H1 (cell line): Measurements from ENCODE around the gene CAMK2A. TPM values are rescaled to one million over a fixed set of nuclear protein-coding genes. Genes with fewer than 3 reads are reported as not detected.

Source experiments
- CTCF ChIA-PET: fragments of 300-600 bp; sonication (Branson Sonifier 250); formaldehyde crosslinking; loops from one replicate; lab custom pipeline; 2021; ENCODE audit not compliant: partially characterized antibody; lab: Charles Lee
- POLR2A ChIA-PET: fragments of 300-600 bp; sonication (Branson Sonifier 250); formaldehyde crosslinking; loops from one replicate; lab custom pipeline; 2021; ENCODE audit warnings: inconsistent platforms; ENCODE audit not compliant: partially characterized antibody; lab: Charles Lee
- DNase-seq, 2 experiments: peaks; one replicate each; pipeline versions ENCODE4 v3.0.0 to v3.0.0-alpha.2; 2010 to 2022; ENCODE audit warnings: low spot score in 2 of 2, low read depth in 1 of 2, mixed read lengths in 1 of 2
- FAIRE-seq: peaks from 2 replicates; lab custom pipeline; 2011; peaks lifted over from hg19 to GRCh38; lab: Jason Lieb, UNC
- H2AFZ ChIP-seq: 2 replicates; pipeline ENCODE4 v1.8.1; 2012; ENCODE audit warnings: low read length, inconsistent platforms
- H2AK5ac ChIP-seq: 2 replicates; pipeline ENCODE4 v1.6.1; 2013; ENCODE audit warnings: low read depth, low read length
- H2BK120ac ChIP-seq: replicated peaks from 2 replicates; pipeline ENCODE3; 2013; ENCODE audit warnings: low read depth, low read length, inconsistent platforms
- H2BK12ac ChIP-seq: 2 replicates; pipeline ENCODE4 v1.6.1; 2013; ENCODE audit warnings: low read depth, low read length
- H2BK15ac ChIP-seq: 2 replicates; pipeline ENCODE4 v1.6.1; 2013; ENCODE audit warnings: low read length
- H2BK20ac ChIP-seq: 2 replicates; pipeline ENCODE4 v1.6.1; 2013; ENCODE audit warnings: low read length
- H2BK5ac ChIP-seq: 2 replicates; pipeline ENCODE4 v1.6.1; 2013; ENCODE audit warnings: low read depth, low read length
- H3K14ac ChIP-seq: 2 replicates; pipeline ENCODE4 v1.6.1; 2013; ENCODE audit warnings: inconsistent platforms; ENCODE audit not compliant: insufficient read length
- H3K18ac ChIP-seq: 2 replicates; pipeline ENCODE4 v1.6.1; 2013; ENCODE audit warnings: low read length; ENCODE audit errors: extremely low read depth
- H3K23ac ChIP-seq: 2 replicates; pipeline ENCODE4 v1.6.1; 2013; ENCODE audit warnings: inconsistent platforms; ENCODE audit not compliant: insufficient read length
- H3K23me2 ChIP-seq: 2 replicates; pipeline ENCODE4 v1.6.1; 2013; ENCODE audit warnings: low read depth, low read length
- H3K27ac ChIP-seq: 2 replicates; pipeline ENCODE4 v1.6.1; 2011; ENCODE audit warnings: low read depth, low read length, inconsistent platforms
- H3K27me3 ChIP-seq, 4 experiments: replicated peaks in 1 of 4; 1 replicate in 1 of 4; 2 replicates in 3 of 4; pipeline versions ENCODE4 v1.6.1 to v1.8.1; 2011 to 2013; ENCODE audit warnings: low read length in 3 of 4, mild to moderate bottlenecking in 3 of 4, inconsistent platforms in 2 of 4, mixed read lengths in 2 of 4, moderate library complexity in 1 of 4; ENCODE audit not compliant: control insufficient read depth in 3 of 4, insufficient read depth in 3 of 4; ENCODE audit errors: extremely low read depth in 1 of 4
- H3K36me3 ChIP-seq, 4 experiments: 2 replicates each; pipeline versions ENCODE4 v1.6.1 to v1.8.1; 2011 to 2013; ENCODE audit warnings: mild to moderate bottlenecking in 4 of 4, low read length in 3 of 4, moderate library complexity in 2 of 4, control low read depth in 1 of 4, inconsistent platforms in 1 of 4; ENCODE audit not compliant: insufficient read depth in 4 of 4, control insufficient read depth in 2 of 4
- H3K4ac ChIP-seq: replicated peaks from 2 replicates; pipeline ENCODE3; 2013; ENCODE audit warnings: low read length, low read depth, mixed read lengths, inconsistent platforms; ENCODE audit not compliant: insufficient read length
- H3K4me1 ChIP-seq, 4 experiments: replicated peaks in 1 of 4; 1 replicate in 1 of 4; 2 replicates in 3 of 4; pipeline versions ENCODE4 v1.6.1 to v1.8.1; 2011 to 2013; ENCODE audit warnings: low read length in 3 of 4, inconsistent platforms in 2 of 4, mixed read lengths in 1 of 4; ENCODE audit not compliant: insufficient read depth in 4 of 4, control insufficient read depth in 3 of 4
- H3K4me2 ChIP-seq, 2 experiments: 2 replicates each; pipeline versions ENCODE4 v1.6.1 to v1.8.1; 2011 to 2013; ENCODE audit warnings: low read depth in 2 of 2, low read length in 2 of 2, control low read depth in 1 of 2, inconsistent platforms in 1 of 2, mild to moderate bottlenecking in 1 of 2; ENCODE audit not compliant: insufficient read depth in 1 of 2
- H3K4me3 ChIP-seq, 4 experiments: fragments of 200-600, 300-600 bp in 1 of 4; sonication (generic), shearing (Covaris generic), sonication (Bioruptor Twin) in 1 of 4; 2 replicates each; pipeline versions ENCODE4 v1.5.1 to v1.8.1; 2011 to 2016; ENCODE audit warnings: low read length in 4 of 4, low read depth in 3 of 4, control low read depth in 2 of 4, inconsistent platforms in 2 of 4, mild to moderate bottlenecking in 2 of 4, mixed read lengths in 1 of 4, moderate library complexity in 1 of 4; ENCODE audit not compliant: insufficient read depth in 2 of 4; ENCODE audit errors: extremely low read depth in 1 of 4
- H3K56ac ChIP-seq: replicated peaks from 2 replicates; pipeline ENCODE3; 2013; ENCODE audit warnings: low read depth, mild to moderate bottlenecking, mixed read lengths, low read length, inconsistent platforms; ENCODE audit not compliant: insufficient read length
- H3K79me1 ChIP-seq: 2 replicates; pipeline ENCODE4 v1.6.1; 2013; ENCODE audit warnings: low read depth, low read length, control low read depth
- H3K79me2 ChIP-seq, 2 experiments: 2 replicates each; pipeline versions ENCODE4 v1.6.1 to v1.8.1; 2012 to 2013; ENCODE audit warnings: low read length in 2 of 2, mild to moderate bottlenecking in 2 of 2, inconsistent platforms in 1 of 2; ENCODE audit not compliant: insufficient read depth in 2 of 2, control insufficient read depth in 1 of 2
- H3K9ac ChIP-seq, 4 experiments: replicated peaks in 1 of 4; 1 replicate in 1 of 4; 2 replicates in 3 of 4; pipeline versions ENCODE4 v1.6.1 to v1.8.1; 2011 to 2013; ENCODE audit warnings: low read depth in 3 of 4, low read length in 3 of 4, control low read depth in 2 of 4, mild to moderate bottlenecking in 2 of 4, moderate library complexity in 2 of 4, inconsistent platforms in 1 of 4; ENCODE audit errors: extremely low read depth in 1 of 4
- H3K9me3 ChIP-seq, 2 experiments: 2 replicates each; pipeline versions ENCODE4 v1.6.1 to v1.8.1; 2012 to 2013; ENCODE audit warnings: mild to moderate bottlenecking in 2 of 2, moderate library complexity in 2 of 2, control low read depth in 1 of 2, inconsistent platforms in 1 of 2, low read depth in 1 of 2, low read length in 1 of 2, mixed read lengths in 1 of 2; ENCODE audit not compliant: insufficient read depth in 2 of 2
- H4K20me1 ChIP-seq, 2 experiments: replicated peaks in 1 of 2; 2 replicates each; pipeline versions ENCODE3 to v1.8.1; 2011 to 2013; ENCODE audit warnings: inconsistent platforms in 2 of 2, low read length in 2 of 2, mild to moderate bottlenecking in 1 of 2; ENCODE audit not compliant: insufficient read depth in 2 of 2, control insufficient read depth in 1 of 2
- H4K5ac ChIP-seq: 2 replicates; pipeline ENCODE4 v1.6.1; 2013; ENCODE audit warnings: low read length, low read depth, mixed read lengths, inconsistent platforms; ENCODE audit not compliant: insufficient read length
- H4K8ac ChIP-seq: 2 replicates; pipeline ENCODE4 v1.8.0; 2013; ENCODE audit warnings: mild to moderate bottlenecking, moderate library complexity, low read length, inconsistent platforms; ENCODE audit not compliant: insufficient read depth; ENCODE audit errors: extremely low read depth
- H4K91ac ChIP-seq: replicated peaks from 2 replicates; pipeline ENCODE3; 2013; ENCODE audit warnings: low read length, mixed read lengths, inconsistent platforms; ENCODE audit not compliant: insufficient read length
- BACH1 ChIP-seq: IDR thresholded peaks from 2 replicates; pipeline ENCODE4 v1.6.1; 2012; ENCODE audit warnings: low read length, improper control_type of control experiment
- CEBPB ChIP-seq: IDR thresholded peaks from 2 replicates; pipeline ENCODE4 v1.6.1; 2012; ENCODE audit warnings: low read depth, low read length
- CHD2 ChIP-seq: IDR thresholded peaks from 2 replicates; pipeline ENCODE4 v1.6.1; 2012; ENCODE audit warnings: low read length, improper control_type of control experiment
- GABPA ChIP-seq: IDR thresholded peaks from 2 replicates; pipeline ENCODE4 v1.6.1; 2011; ENCODE audit warnings: mild to moderate bottlenecking, low read length, moderate library complexity, borderline replicate concordance; ENCODE audit not compliant: insufficient read depth
- HDAC2 ChIP-seq, 2 experiments: fragments of 300-600 bp in 1 of 2; sonication (generic) in 1 of 2; IDR thresholded peaks; 2 replicates each; pipeline ENCODE4 v1.6.1; 2011 to 2012; ENCODE audit warnings: low read depth in 2 of 2, low read length in 2 of 2, mild to moderate bottlenecking in 2 of 2, moderate library complexity in 2 of 2, borderline replicate concordance in 1 of 2, inconsistent platforms in 1 of 2
- PHF8 ChIP-seq: fragments of 200-600 bp; sonication (generic); conservative IDR thresholded peaks from 2 replicates; pipeline ENCODE4 v1.7.1; 2012; ENCODE audit warnings: low read depth, mild to moderate bottlenecking, inconsistent platforms, low read length, moderate library complexity
- POU5F1 ChIP-seq: IDR thresholded peaks from 2 replicates; pipeline ENCODE4 v1.6.1; 2011; ENCODE audit warnings: low read depth, mild to moderate bottlenecking, low read length, moderate library complexity
- SAP30 ChIP-seq: fragments of 300-600 bp; sonication (generic); IDR thresholded peaks from 2 replicates; pipeline ENCODE4 v1.7.1; 2012; ENCODE audit warnings: low read length, moderate library complexity, mild to moderate bottlenecking, inconsistent platforms; ENCODE audit not compliant: insufficient read depth, insufficient replicate concordance
- SP1 ChIP-seq: IDR thresholded peaks from 2 replicates; pipeline ENCODE4 v1.6.1; 2011; ENCODE audit warnings: low read depth, low read length
- SP4 ChIP-seq: IDR thresholded peaks from 2 replicates; pipeline ENCODE4 v1.6.1; 2012; ENCODE audit warnings: low read length, inconsistent platforms
- SRF ChIP-seq: IDR thresholded peaks from 2 replicates; pipeline ENCODE4 v1.6.1; 2011; ENCODE audit warnings: mild to moderate bottlenecking, low read depth, low read length, moderate library complexity
- TAF7 ChIP-seq: optimal IDR thresholded peaks from 2 replicates; pipeline ENCODE3; 2011; ENCODE audit warnings: low read depth, mild to moderate bottlenecking, inconsistent platforms, low read length, moderate library complexity, borderline replicate concordance
- TCF12 ChIP-seq: IDR thresholded peaks from 2 replicates; pipeline ENCODE4 v1.6.1; 2011; ENCODE audit warnings: low read depth, mild to moderate bottlenecking, low read length
- WGBS, 2 experiments: shearing (Covaris generic) in 1 of 2; methylation state at CpG; one replicate each; pipeline versions ENCODE4 v1.1.6 to v1.1.7; 2013 to 2015; ENCODE audit warnings: low lambda C conversion rate in 2 of 2, mixed read lengths in 2 of 2, inconsistent platforms in 1 of 2, low coverage in 1 of 2, missing lambda C conversion rate in 1 of 2; ENCODE audit not compliant: insufficient replicate concordance in 2 of 2, insufficient coverage in 1 of 2, insufficient read length in 1 of 2; ENCODE audit errors: extremely low coverage in 1 of 2, missing lambda C conversion rate in 1 of 2; 5-methylcytosine and 5-hydroxymethylcytosine counted together
- polyA plus RNA-seq, 7 experiments: library from polyadenylated mRNA; depleted of rRNA in 3 of 7; stranded (reverse) in 5 of 7; unstranded in 2 of 7; fragments of >200 nt in 5 of 7; fragments of 200-250 nt in 2 of 7; gene quantifications; 1 replicate in 5 of 7; 2 replicates in 1 of 7; 4 replicates in 1 of 7; pipeline versions ENCODE4 v1.2.1 to v1.2.3, GENCODE V29; 2011 to 2013; ENCODE audit warnings: missing spikeins in 2 of 7, mixed read lengths in 2 of 7
- total RNA-seq: library from RNA; stranded (reverse); fragmentation: NEBNext Ultra II Directional; extraction: Animal tissue kit (Norgen Biotek cat#: 25700); gene quantifications from 2 replicates; pipeline ENCODE4 v1.2.1, GENCODE V29; 2021
- TF ChIP-seq, protein P1 (sequence below): IDR thresholded peaks from 2 replicates; pipeline ENCODE4 v1.6.1; 2011; ENCODE audit warnings: low read length, improper control_type of control experiment

CAMK2A gene
- total and polyA plus RNA-seq, 2 of the 8 experiments (the other 6 are each of a cell fraction or from before 2014, with no cell fraction given): 0.20 to 0.28 TPM

DNA sequence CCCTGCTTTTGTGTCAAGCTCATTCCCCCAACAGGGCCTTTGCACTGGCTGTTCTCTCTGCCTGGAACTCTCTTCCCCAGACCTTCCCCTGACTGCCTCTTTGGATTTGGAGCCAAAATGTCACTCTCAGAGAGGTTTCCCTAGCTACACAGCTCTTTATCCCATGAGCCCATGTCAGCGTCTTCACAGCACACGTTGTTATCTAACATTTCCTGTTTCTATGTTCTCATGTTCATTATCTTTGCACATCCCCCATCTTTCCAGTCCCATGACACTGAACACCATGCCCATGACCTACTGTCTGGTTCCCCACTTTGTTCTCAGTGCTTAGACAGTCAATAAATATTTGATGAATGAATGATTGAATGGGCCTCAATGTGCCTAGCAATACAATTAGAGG, 39.5 kb upstream of the CAMK2A start:
- no peaks in the 10 kb centered on the region for H3K9me3 ChIP-seq
- H2BK5ac ChIP-seq: no peak overlapping the region
- H2BK15ac ChIP-seq: no peak overlapping the region
- H4K91ac ChIP-seq: no peak overlapping the region
- H2AFZ ChIP-seq: no peak overlapping the region
- no peak overlapping the region for H2BK12ac ChIP-seq
- no peaks in the 10 kb centered on the region for H3K79me1 ChIP-seq
- no peak overlapping the region for H2AK5ac ChIP-seq
- H2BK20ac ChIP-seq: no peak overlapping the region
- no peak overlapping the region for H2BK120ac ChIP-seq
- no peak for DNase-seq
- no peak overlapping the region for H3K4me2 ChIP-seq
- no peaks in the 10 kb centered on the region for H3K23me2 ChIP-seq
- no peak overlapping the region for H4K5ac ChIP-seq
- no peak overlapping the region for H3K18ac ChIP-seq
- H3K14ac ChIP-seq: no peak overlapping the region
- no peaks in the 10 kb centered on the region for H3K79me2 ChIP-seq
- FAIRE-seq: no peak
- CTCF ChIA-PET: interaction anchor here (1.0 to 15.6 kb wide), 5 partner anchors 8 to 113 kb away, joined by 3 to 126 read pairs (median 4); partner anchors contain the start of gene CAMK2A
- H3K27me3 ChIP-seq: no peaks in the 10 kb centered on the region
- H3K9ac ChIP-seq: no peak overlapping the region
- H3K4me1 ChIP-seq: no peaks in the 10 kb centered on the region
- 73% methylated on average over 2 of the region's 2 CpGs; no CpG with 5 or more reads in 1 of the 2 experiments for WGBS, 2 experiments
- H4K20me1 ChIP-seq: no peaks in the 10 kb centered on the region
- H3K23ac ChIP-seq: no peak overlapping the region
- POLR2A ChIA-PET: interaction anchor here (0.6 kb wide), 1 partner anchor 30 kb away, joined by 3 read pairs; no protein-coding TSS in a partner anchor
- H3K4ac ChIP-seq: no peak overlapping the region
- no peak overlapping the region for H3K27ac ChIP-seq
- H3K4me3 ChIP-seq: no peak overlapping the region
- H4K8ac ChIP-seq: no peak overlapping the region
- no peaks in the 10 kb centered on the region for H3K36me3 ChIP-seq
- H3K56ac ChIP-seq: no peak overlapping the region
- TF ChIP-seq SRF (no peak), TAF7 (no peak), SP1 (no peak), GABPA (no peak), BACH1 (no peak), TCF12 (no peak), SAP30 (no peak), HDAC2 (IDR thresholded peaks at IDR 0.05; ENCODE audit: borderline replicate concordance in 1 of 2, low read depth in 2 of 2, low read length in 2 of 2) (no peak), CEBPB (no peak), CHD2 (no peak), POU5F1 (no peak), PHF8 (no peak), SP4 (no peak)
- TF ChIP-seq, protein P1, sequence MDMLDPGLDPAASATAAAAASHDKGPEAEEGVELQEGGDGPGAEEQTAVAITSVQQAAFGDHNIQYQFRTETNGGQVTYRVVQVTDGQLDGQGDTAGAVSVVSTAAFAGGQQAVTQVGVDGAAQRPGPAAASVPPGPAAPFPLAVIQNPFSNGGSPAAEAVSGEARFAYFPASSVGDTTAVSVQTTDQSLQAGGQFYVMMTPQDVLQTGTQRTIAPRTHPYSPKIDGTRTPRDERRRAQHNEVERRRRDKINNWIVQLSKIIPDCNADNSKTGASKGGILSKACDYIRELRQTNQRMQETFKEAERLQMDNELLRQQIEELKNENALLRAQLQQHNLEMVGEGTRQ: no peak
